ENCODE measurements around the gene MNS1. TPM values are rescaled to one million over a fixed set of nuclear protein-coding genes. Genes with fewer than 3 reads are reported as not detected.

Gene MNS1
- total RNA-seq, 2 experiments from 2014 or later = 0.29 to 0.95 TPM

- H3K36me3 Mint-ChIP-seq (ENCODE audit: low read depth) = no peaks in the 10 kb centered on the region
- H3K9me3 Mint-ChIP-seq = peaks cover 3% of the 10 kb centered on the region
- H3K27ac Mint-ChIP-seq = no peak overlapping the region
- H3K4me1 Mint-ChIP-seq (ENCODE audit: low read depth) = no peaks in the 10 kb centered on the region
- no peak overlapping the region for H3K4me3 Mint-ChIP-seq
- no peak for DNase-seq
- POLR2A ChIA-PET = interaction anchor here (0.6 kb wide), 1 partner anchor 1207 kb away, joined by 3 read pairs; no protein-coding TSS in a partner anchor
- intact Hi-C loops (cut with micrococcal nuclease) = no loop called here
- TF ChIP-seq, protein P1, sequence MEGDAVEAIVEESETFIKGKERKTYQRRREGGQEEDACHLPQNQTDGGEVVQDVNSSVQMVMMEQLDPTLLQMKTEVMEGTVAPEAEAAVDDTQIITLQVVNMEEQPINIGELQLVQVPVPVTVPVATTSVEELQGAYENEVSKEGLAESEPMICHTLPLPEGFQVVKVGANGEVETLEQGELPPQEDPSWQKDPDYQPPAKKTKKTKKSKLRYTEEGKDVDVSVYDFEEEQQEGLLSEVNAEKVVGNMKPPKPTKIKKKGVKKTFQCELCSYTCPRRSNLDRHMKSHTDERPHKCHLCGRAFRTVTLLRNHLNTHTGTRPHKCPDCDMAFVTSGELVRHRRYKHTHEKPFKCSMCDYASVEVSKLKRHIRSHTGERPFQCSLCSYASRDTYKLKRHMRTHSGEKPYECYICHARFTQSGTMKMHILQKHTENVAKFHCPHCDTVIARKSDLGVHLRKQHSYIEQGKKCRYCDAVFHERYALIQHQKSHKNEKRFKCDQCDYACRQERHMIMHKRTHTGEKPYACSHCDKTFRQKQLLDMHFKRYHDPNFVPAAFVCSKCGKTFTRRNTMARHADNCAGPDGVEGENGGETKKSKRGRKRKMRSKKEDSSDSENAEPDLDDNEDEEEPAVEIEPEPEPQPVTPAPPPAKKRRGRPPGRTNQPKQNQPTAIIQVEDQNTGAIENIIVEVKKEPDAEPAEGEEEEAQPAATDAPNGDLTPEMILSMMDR (IDR thresholded peaks at IDR 0.05) = no peak
- H3K27me3 Mint-ChIP-seq = peaks cover 1% of the 10 kb centered on the region
- no peak for ATAC-seq
- CTCF ChIA-PET = no interaction called here
Measured at GRCh38 chr15:56484287-56484686, 19.4 kb upstream of the MNS1 start.

DNA sequence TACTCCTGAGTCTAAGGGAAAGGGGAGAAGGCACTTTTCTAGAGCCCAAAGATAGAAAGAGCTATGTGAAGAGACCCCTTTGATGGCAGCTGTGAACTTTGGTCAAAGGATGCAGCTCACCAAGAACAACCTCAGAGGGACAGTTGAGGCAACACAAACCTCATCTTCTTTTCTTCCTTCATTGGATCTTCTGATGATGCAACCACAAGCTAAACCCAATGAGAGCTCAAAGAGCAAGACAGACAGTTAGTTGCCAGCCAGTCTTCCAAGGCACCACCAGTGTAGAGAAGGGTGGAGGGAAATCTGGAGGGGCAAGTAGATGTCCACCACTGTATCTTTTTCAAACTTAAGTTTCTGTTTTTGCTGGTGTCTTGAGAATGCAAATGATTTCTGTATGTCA, 10.4 kb upstream of the MNS1 start:
- TF ChIP-seq, protein P1 (IDR thresholded peaks at IDR 0.05) = no peak
- H3K4me1 Mint-ChIP-seq (ENCODE audit: low read depth) = no peaks in the 10 kb centered on the region
- H3K27me3 Mint-ChIP-seq = peaks cover 3% of the 10 kb centered on the region
- intact Hi-C loops (cut with micrococcal nuclease) = no loop called here
- H3K27ac Mint-ChIP-seq = no peak overlapping the region
- ChIA-PET CTCF (no interaction called here), POLR2A (no interaction called here)
- ATAC-seq (no peak), DNase-seq (no peak)
- H3K9me3 Mint-ChIP-seq = peaks cover 4% of the 10 kb centered on the region
- H3K36me3 Mint-ChIP-seq (ENCODE audit: low read depth) = no peaks in the 10 kb centered on the region
- no peak overlapping the region for H3K4me3 Mint-ChIP-seq

DNA sequence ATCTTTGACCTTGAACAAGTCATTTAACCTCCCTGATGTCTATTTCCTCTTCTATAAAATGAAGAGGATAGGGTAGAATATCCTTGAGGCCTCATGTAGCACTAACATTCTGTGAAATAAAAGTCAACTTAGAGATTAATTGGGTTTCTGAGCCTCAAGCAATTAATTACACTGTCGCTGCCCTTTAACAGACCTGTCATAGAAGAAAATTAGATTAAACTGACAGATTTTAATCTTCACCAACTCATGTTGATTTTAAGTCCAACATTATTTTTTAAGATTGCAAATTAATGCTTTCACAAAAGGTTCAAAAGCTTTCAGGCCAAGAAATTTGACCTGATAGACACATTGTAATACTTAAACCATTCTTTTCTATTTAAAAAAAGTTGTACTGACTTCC, 8.1 kb upstream of the MNS1 start:
- Mint-ChIP-seq H3K4me3 (no peak overlapping the region), H3K27ac (no peak overlapping the region), H3K4me1 (ENCODE audit: low read depth) (peaks cover 9% of the 10 kb centered on the region), H3K36me3 (ENCODE audit: low read depth) (no peaks in the 10 kb centered on the region), H3K27me3 (peaks cover 1% of the 10 kb centered on the region), H3K9me3 (peaks cover 2% of the 10 kb centered on the region)
- POLR2A ChIA-PET = no interaction called here
- intact Hi-C loops (cut with micrococcal nuclease) = no loop called here
- no peak for DNase-seq
- CTCF ChIA-PET = no interaction called here
- TF ChIP-seq, protein P1 (IDR thresholded peaks at IDR 0.05) = no peak
- ATAC-seq = no peak

DNA sequence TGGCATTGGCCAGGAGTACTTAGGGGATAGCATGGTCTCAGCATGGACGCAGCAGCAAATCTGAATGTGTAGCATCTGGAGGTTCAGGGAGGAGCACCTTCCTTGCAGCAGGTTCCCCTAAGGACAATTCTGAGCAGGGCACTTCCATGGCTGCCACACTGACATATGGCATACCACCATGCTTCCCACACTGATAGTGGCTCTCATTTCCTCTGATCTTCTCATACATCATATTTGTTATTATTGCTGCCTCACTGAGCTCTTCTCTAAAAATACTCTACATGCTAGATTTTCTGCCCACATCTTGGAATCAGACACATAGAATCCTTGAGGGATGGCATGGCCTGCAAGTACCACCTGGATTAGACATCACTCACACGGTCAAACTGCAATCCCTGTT, 7.3 kb upstream of the MNS1 start:
- ChIA-PET POLR2A (no interaction called here), CTCF (no interaction called here)
- ATAC-seq = no peak
- no peak overlapping the region for H3K27ac Mint-ChIP-seq
- DNase-seq = no peak
- no peaks in the 10 kb centered on the region for H3K36me3 Mint-ChIP-seq (ENCODE audit: low read depth)
- intact Hi-C loops (cut with micrococcal nuclease) = no loop called here
- peaks cover 1% of the 10 kb centered on the region for H3K27me3 Mint-ChIP-seq
- no peak overlapping the region for H3K4me3 Mint-ChIP-seq
- TF ChIP-seq, protein P1 (IDR thresholded peaks at IDR 0.05) = no peak
- peaks cover 11% of the 10 kb centered on the region for H3K4me1 Mint-ChIP-seq (ENCODE audit: low read depth)
- peaks cover 2% of the 10 kb centered on the region for H3K9me3 Mint-ChIP-seq

DNA sequence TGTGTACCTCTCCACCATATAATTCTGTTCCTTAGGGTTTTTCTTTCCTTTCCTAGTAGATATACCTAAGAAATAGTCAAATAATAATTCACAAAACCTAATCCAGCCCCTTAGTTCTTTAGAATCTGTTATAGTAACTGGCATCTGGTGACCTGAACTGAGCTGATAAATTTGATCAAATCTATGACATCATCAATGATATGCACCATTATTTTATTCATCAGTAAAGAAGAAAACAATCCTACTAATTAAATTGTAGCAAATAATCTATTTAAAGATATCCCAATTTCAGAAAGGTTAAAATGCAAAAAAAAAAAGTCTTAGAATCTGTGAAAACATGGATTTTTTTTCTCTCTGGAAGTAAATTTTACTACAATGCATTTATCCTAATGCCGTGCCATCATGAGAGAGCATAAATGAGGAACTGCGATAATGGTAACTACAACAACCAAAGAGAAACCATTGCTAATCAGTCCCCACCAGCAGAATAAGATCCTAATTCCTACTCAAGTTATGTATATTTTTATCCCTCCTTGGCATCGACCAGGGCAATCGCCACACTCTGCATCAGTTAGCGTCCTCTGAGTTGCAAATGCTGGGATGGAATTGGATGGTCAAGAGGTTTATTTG, 6.6 kb upstream of the MNS1 start:
- ChIA-PET CTCF (no interaction called here), POLR2A (no interaction called here)
- no peak for DNase-seq
- no peak overlapping the region for H3K27ac Mint-ChIP-seq
- no peak for ATAC-seq
- peaks cover 11% of the 10 kb centered on the region for H3K4me1 Mint-ChIP-seq (ENCODE audit: low read depth)
- peaks cover 4% of the 10 kb centered on the region for H3K27me3 Mint-ChIP-seq
- H3K9me3 Mint-ChIP-seq = peaks cover 2% of the 10 kb centered on the region
- TF ChIP-seq, protein P1 (IDR thresholded peaks at IDR 0.05) = no peak
- intact Hi-C loops (cut with micrococcal nuclease) = no loop called here
- H3K36me3 Mint-ChIP-seq (ENCODE audit: low read depth) = no peaks in the 10 kb centered on the region
- no peak overlapping the region for H3K4me3 Mint-ChIP-seq

Measured in activated CD8-positive, alpha-beta T cell treated with anti-CD3 and anti-CD28 coated beads for 36 hours (primary cell).